Measurements from ENCODE around the gene IGSF21.

Gene IGSF21

DNA sequence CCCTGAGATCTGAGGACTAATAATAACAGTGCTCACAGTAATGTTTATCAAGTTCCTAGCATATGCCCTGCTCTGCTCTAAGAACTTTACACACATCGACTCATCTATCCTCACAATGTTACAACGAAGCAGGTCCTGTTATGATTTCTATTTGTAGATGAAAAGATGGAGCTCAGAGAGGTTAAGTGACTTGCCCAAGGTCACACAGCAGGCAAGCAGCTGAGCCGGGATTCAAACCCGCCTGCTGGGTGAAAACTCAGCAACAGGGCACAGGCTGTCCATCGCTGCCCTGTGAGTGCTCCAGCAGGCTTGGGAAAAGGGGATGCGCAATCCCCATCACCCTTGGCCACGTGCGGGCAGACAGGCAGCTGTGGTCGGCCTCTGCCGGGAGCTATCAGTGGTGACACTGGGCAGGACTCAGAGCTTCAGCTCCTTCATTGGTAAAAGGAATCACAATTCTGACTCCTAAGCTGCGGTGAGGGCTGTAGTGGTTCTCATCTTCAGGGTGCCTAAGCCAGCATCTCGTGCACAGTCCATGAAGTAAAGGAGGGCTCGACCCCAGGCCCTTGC is 199.8 kb downstream of the IGSF21 start:
- H3K4me3 ChIP-seq (ENCODE audit: low read length) = no peak overlapping the region
- DNase-seq (ENCODE audit: low read depth) = no peak
- TF ChIP-seq, protein P1, sequence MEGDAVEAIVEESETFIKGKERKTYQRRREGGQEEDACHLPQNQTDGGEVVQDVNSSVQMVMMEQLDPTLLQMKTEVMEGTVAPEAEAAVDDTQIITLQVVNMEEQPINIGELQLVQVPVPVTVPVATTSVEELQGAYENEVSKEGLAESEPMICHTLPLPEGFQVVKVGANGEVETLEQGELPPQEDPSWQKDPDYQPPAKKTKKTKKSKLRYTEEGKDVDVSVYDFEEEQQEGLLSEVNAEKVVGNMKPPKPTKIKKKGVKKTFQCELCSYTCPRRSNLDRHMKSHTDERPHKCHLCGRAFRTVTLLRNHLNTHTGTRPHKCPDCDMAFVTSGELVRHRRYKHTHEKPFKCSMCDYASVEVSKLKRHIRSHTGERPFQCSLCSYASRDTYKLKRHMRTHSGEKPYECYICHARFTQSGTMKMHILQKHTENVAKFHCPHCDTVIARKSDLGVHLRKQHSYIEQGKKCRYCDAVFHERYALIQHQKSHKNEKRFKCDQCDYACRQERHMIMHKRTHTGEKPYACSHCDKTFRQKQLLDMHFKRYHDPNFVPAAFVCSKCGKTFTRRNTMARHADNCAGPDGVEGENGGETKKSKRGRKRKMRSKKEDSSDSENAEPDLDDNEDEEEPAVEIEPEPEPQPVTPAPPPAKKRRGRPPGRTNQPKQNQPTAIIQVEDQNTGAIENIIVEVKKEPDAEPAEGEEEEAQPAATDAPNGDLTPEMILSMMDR (conservative IDR thresholded peaks at IDR 0.05; ENCODE audit: low read length) = no peak

DNA sequence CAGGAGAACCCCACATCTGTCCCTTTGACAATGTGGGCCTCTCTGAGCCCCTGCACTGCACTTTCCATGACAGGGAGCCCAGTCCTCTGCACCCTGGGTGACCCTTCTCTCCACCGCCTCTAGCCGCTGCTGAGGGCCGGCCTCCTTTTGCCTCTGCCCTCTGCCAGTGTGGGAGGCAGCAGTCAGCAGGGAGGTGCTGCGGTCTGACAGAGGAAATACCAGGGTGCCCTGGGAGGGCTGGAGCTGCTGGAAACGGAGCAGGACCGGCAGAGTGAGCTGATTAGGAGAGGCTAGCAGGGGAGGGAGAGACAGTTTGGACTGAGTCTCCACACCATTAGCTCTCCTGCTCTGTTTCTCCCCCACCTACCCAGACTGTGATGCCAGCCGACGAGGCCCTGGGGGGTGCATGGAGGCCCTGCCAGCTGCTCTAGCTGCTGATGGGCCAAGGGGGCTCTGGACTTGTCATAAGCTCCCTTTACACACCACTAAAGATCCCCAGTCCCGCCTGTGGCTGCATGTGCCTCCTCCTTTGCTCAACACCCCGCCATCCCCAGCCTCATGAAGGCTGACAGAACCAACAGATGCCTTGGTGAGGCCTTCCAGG is 202.1 kb downstream of the IGSF21 start:
- DNase-seq (ENCODE audit: low read depth) = no peak
- H3K4me3 ChIP-seq (ENCODE audit: low read length) = no peak overlapping the region
- TF ChIP-seq, protein P1 (conservative IDR thresholded peaks at IDR 0.05; ENCODE audit: low read length) = no peak

DNA sequence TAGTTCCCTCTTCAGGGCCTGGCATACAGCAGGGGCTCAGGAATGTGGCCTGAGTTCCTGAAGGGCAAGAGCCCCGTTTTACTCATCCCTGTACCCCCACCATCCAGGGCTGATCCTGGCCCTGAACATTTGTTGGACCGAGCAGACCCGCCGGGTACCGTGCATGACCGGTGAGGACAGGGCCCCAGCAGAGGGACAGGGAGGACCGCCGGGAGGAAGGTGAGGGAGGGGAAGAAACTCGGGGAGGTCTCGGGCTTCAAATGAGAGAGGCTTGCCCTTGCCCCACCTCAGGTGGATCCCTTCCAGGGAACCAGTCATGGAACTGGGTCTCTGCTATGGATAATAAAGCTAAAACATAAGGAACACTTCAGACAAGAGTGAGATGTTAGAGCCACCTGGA is 205.4 kb downstream of the IGSF21 start:
- DNase-seq (ENCODE audit: low read depth) = no peak
- TF ChIP-seq, protein P1 (conservative IDR thresholded peaks at IDR 0.05; ENCODE audit: low read length) = no peak

DNA sequence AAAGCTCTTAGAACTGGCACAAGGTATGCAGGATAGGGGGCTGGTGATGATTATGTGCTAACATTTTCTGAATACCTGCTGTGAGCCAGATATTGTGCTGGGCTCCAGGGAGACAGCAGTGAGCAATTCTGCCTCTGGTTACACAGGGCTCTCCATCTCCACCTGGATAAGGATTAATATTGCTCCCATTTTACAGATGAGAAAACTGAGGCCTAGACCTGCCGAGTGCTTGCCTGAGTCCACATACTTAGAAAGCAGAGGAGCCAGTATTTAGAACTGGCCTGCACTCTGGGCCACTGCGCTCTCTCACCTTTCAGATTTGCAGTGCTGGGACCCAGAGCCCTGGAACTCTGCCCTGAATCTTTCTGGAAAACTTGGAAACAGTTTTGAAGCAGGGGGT is 205.9 kb downstream of the IGSF21 start:
- H3K4me3 ChIP-seq (ENCODE audit: low read length) = no peak overlapping the region
- TF ChIP-seq, protein P1 (conservative IDR thresholded peaks at IDR 0.05; ENCODE audit: low read length) = no peak
- no peak for DNase-seq (ENCODE audit: low read depth)

More for the DNA sequence above, 205.4 kb downstream of the IGSF21 start:
- no peak overlapping the region for H3K4me3 ChIP-seq (ENCODE audit: low read length)

DNA sequence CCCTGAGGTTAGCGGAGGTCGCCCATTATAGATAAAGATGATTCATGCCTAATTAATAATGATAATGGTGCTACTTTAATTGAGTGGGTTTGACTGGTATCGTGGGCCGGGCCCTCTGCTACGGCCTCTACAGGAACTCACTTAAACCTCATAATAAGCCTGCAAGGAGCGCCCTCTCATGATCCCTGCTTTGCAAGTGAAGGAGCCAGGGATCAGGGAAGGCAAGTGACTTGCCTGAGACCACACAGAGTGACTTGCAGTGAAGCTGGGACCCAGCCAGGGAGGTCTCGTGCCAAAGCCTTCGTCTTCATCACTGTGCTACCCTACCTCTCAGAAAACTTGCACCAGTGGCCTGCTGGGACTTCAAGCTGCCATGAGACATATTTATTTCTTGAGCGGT is 206.8 kb downstream of the IGSF21 start:
- no peak for DNase-seq (ENCODE audit: low read depth)
- TF ChIP-seq, protein P1 (conservative IDR thresholded peaks at IDR 0.05; ENCODE audit: low read length) = no peak
- no peak overlapping the region for H3K4me3 ChIP-seq (ENCODE audit: low read length)

DNA sequence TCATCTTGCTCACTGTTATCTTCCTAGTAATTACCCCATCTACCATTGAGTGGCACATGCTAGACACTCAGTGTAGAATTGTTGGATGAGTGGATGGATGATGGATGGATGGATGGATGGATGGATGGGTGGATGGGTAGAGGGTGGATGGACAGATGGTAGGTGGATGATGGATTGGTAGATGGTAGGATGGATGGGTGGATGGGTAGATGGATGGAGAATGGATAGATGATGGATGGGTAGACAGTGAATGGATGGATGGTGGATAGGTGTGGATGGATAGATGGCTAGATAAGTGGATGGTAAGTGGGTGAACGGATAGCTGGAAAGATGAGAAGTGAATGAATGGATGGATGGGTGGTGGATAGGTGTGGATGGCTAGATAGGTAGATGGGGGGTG is 207.9 kb downstream of the IGSF21 start:
- no peak for DNase-seq (ENCODE audit: low read depth)
- no peak overlapping the region for H3K4me3 ChIP-seq (ENCODE audit: low read length)
- TF ChIP-seq, protein P1 (conservative IDR thresholded peaks at IDR 0.05; ENCODE audit: low read length) = no peak

DNA sequence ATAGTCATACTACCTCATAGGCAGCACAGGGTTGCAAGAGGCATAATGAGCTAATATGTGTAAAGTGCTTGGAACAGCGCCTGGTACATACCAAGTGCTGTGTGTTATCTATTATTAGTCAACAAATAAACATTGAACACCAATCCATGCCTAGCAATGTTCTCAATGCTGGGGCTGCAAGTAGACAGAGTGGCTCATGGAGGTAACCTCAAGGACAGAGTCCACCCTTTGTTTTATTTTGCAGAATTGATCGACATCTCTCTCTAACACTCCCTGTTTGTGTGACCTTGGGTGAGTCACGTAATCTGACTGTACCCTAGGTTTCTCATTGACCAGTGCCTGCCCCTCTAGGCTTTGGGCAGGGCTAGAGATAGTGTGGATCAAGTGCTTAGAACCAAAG is 209.2 kb downstream of the IGSF21 start:
- TF ChIP-seq, protein P1 (conservative IDR thresholded peaks at IDR 0.05; ENCODE audit: low read length) = no peak
- H3K4me3 ChIP-seq (ENCODE audit: low read length) = no peak overlapping the region
- no peak for DNase-seq (ENCODE audit: low read depth)

Measured in AG10803 (cell line).